Measurements from ENCODE around the gene OTOR.

Gene OTOR

GRCh38 chr20:16729565-16730460, 18.3 kb upstream of the OTOR start, which contains the start of gene SNRPB2:
TSS of gene SNRPB2 (plus strand) at chr20:16730026. CDS start at chr20:16731703, 1,677 bp downstream.
- Mint-ChIP-seq H3K4me3 (peak within 1 kb of the TSS; percentile 98), H3K27me3 (peaks cover 14% of the 10 kb centered on the region), H3K4me1 (peaks cover 49% of the 10 kb centered on the region), H3K36me3 (ENCODE audit: low read depth) (peaks cover 39% of the 10 kb centered on the region), H3K27ac (peak within 1 kb of the TSS; percentile 98), H3K9me3 (peaks cover 10% of the 10 kb centered on the region)
- ATAC-seq (peak; percentile 95), DNase-seq (peak; percentile 86)

- DNase-seq (no peak), ATAC-seq (peak; percentile 65)
- H3K36me3 Mint-ChIP-seq (ENCODE audit: low read depth), result peaks cover 58% of the 10 kb centered on the region
- H3K4me3 Mint-ChIP-seq, result peak overlapping the region; percentile 48
- peak overlapping the region; percentile 69 for H3K27ac Mint-ChIP-seq
- peaks cover 10% of the 10 kb centered on the region for H3K9me3 Mint-ChIP-seq
- H3K4me1 Mint-ChIP-seq, result peaks cover 60% of the 10 kb centered on the region
- H3K27me3 Mint-ChIP-seq, result peaks cover 8% of the 10 kb centered on the region
Measured at GRCh38 chr20:16732506-16733152, 15.5 kb upstream of the OTOR start.

DNA sequence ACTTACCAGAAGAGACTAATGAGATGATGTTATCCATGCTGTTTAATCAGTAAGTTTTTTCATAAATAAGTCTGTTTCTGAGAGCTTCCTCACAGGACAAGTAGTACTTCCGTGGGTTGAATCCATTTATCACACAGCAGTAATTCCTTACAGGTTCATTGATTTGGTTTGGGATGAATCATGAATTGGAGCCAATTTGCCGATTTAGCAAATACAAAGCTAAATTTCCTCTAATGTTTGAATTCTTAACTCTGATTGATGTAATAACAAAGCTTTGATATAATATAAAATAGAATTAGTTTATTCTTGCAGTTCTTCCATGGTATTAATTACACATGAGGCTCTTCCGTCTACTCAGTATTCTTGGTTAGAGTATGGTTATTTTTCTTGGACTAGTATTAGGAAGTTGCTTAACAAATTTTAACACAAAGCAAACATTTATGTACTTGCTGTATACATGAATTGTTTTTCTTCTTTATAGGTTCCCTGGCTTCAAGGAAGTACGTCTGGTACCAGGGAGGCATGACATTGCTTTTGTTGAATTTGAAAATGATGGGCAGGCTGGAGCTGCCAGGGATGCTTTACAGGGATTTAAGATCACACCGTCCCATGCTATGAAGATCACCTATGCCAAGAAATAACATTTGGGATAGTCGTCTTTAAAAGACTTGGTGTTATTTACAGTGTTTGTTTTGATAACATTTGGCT, 7.6 kb upstream of the OTOR start:
- no peak overlapping the region for H3K27ac Mint-ChIP-seq
- no peak for DNase-seq
- no peaks in the 10 kb centered on the region for H3K27me3 Mint-ChIP-seq
- peaks cover 39% of the 10 kb centered on the region for H3K36me3 Mint-ChIP-seq (ENCODE audit: low read depth)
- no peaks in the 10 kb centered on the region for H3K9me3 Mint-ChIP-seq
- peaks cover 6% of the 10 kb centered on the region for H3K4me1 Mint-ChIP-seq
- ATAC-seq, result no peak
- H3K4me3 Mint-ChIP-seq, result no peak overlapping the region

GRCh38 chr20:16744178-16744807, 3.9 kb upstream of the OTOR start:
- DNase-seq (no peak), ATAC-seq (no peak)
- Mint-ChIP-seq H3K9me3 (no peaks in the 10 kb centered on the region), H3K36me3 (ENCODE audit: low read depth) (peaks cover 22% of the 10 kb centered on the region), H3K4me3 (no peak overlapping the region), H3K4me1 (no peaks in the 10 kb centered on the region), H3K27ac (no peak overlapping the region), H3K27me3 (peaks cover 2% of the 10 kb centered on the region)

- DNase-seq (no peak), ATAC-seq (no peak)
- Mint-ChIP-seq H3K4me1 (no peaks in the 10 kb centered on the region), H3K4me3 (no peak overlapping the region), H3K36me3 (ENCODE audit: low read depth) (peaks cover 18% of the 10 kb centered on the region), H3K9me3 (no peaks in the 10 kb centered on the region), H3K27me3 (peaks cover 2% of the 10 kb centered on the region), H3K27ac (no peak overlapping the region)
Measured at GRCh38 chr20:16745204-16745603, 3.0 kb upstream of the OTOR start.

GRCh38 chr20:16747291-16747811, 807 bp upstream of the OTOR start:
- H3K4me3 Mint-ChIP-seq, result no peak overlapping the region
- ATAC-seq (no peak), DNase-seq (no peak)
- H3K9me3 Mint-ChIP-seq, result no peaks in the 10 kb centered on the region
- H3K4me1 Mint-ChIP-seq, result peaks cover 2% of the 10 kb centered on the region
- no peak overlapping the region for H3K27ac Mint-ChIP-seq
- H3K27me3 Mint-ChIP-seq, result peaks cover 2% of the 10 kb centered on the region
- peaks cover 4% of the 10 kb centered on the region for H3K36me3 Mint-ChIP-seq (ENCODE audit: low read depth)

GRCh38 chr20:16749573-16749972, 1.4 kb downstream of the OTOR start:
- Mint-ChIP-seq H3K27ac (no peak overlapping the region), H3K4me1 (peaks cover 2% of the 10 kb centered on the region), H3K9me3 (no peaks in the 10 kb centered on the region), H3K36me3 (ENCODE audit: low read depth) (no peaks in the 10 kb centered on the region), H3K4me3 (no peak overlapping the region), H3K27me3 (peaks cover 2% of the 10 kb centered on the region)
- DNase-seq (no peak), ATAC-seq (no peak)

DNA sequence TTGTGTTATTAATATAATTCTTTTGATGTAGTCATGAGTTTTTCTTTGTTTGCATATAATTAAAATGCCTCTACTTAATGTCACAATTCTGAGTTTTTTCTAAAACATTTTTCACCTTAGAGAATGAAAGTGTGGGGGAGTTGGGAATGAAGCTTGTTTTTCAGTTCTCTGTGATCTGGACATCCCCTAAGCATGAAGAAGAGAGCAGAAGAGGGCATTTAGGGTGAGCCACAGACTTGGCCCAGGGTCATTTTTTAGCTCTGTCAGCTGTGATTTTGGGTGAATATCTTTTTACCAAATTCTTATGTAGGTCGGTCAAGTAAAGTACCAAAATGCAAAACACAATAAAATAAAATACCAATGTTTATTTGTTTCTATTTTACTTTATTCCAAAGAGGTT, 3.9 kb downstream of the OTOR start:
- no peak overlapping the region for H3K4me3 Mint-ChIP-seq
- no peak for DNase-seq
- no peak overlapping the region for H3K27ac Mint-ChIP-seq

GRCh38 chr20:16752901-16753300, 4.7 kb downstream of the OTOR start:
- ATAC-seq, result no peak
- peaks cover 2% of the 10 kb centered on the region for H3K4me1 Mint-ChIP-seq
- H3K9me3 Mint-ChIP-seq, result peaks cover 6% of the 10 kb centered on the region
- no peak overlapping the region for H3K27ac Mint-ChIP-seq
- H3K27me3 Mint-ChIP-seq, result peaks cover 2% of the 10 kb centered on the region
- no peaks in the 10 kb centered on the region for H3K36me3 Mint-ChIP-seq (ENCODE audit: low read depth)
- no peak overlapping the region for H3K4me3 Mint-ChIP-seq
- DNase-seq, result no peak

More for the DNA sequence above, 3.9 kb downstream of the OTOR start:
- Mint-ChIP-seq H3K36me3 (ENCODE audit: low read depth) (no peaks in the 10 kb centered on the region), H3K9me3 (peaks cover 6% of the 10 kb centered on the region), H3K27me3 (no peaks in the 10 kb centered on the region), H3K4me1 (peaks cover 2% of the 10 kb centered on the region)
- ATAC-seq, result no peak

GRCh38 chr20:16758454-16759180, 10.5 kb downstream of the OTOR start:
- no peak overlapping the region for H3K4me3 Mint-ChIP-seq

DNA sequence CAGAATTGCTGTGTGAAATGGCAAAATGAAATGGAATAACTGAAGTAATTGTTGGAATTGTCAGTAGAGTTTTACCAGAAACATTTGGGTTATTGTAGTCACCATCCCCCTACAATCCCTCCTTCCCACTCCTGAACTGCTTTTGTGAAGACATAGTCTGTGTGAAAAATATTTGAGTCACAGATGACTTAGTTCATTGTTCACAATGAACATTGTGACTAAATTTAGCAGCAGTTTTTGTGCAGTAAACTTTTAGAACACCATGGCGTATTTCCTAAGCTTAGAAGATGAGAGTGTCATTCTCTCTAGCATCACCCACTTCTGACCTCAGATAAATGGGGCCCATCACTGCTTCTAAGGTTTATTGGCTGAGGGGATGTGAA, 11.0 kb downstream of the OTOR start:
- Mint-ChIP-seq H3K27me3 (peaks cover 5% of the 10 kb centered on the region), H3K9me3 (peaks cover 6% of the 10 kb centered on the region), H3K4me3 (no peak overlapping the region), H3K4me1 (peaks cover 5% of the 10 kb centered on the region), H3K36me3 (ENCODE audit: low read depth) (no peaks in the 10 kb centered on the region), H3K27ac (no peak overlapping the region)
- DNase-seq (no peak), ATAC-seq (no peak)

More at GRCh38 chr20:16758454-16759180, 10.5 kb downstream of the OTOR start:
- peaks cover 5% of the 10 kb centered on the region for H3K4me1 Mint-ChIP-seq
- H3K27me3 Mint-ChIP-seq, result peaks cover 5% of the 10 kb centered on the region
- no peaks in the 10 kb centered on the region for H3K36me3 Mint-ChIP-seq (ENCODE audit: low read depth)
- ATAC-seq, result no peak
- no peak for DNase-seq
- peaks cover 6% of the 10 kb centered on the region for H3K9me3 Mint-ChIP-seq
- no peak overlapping the region for H3K27ac Mint-ChIP-seq

DNA sequence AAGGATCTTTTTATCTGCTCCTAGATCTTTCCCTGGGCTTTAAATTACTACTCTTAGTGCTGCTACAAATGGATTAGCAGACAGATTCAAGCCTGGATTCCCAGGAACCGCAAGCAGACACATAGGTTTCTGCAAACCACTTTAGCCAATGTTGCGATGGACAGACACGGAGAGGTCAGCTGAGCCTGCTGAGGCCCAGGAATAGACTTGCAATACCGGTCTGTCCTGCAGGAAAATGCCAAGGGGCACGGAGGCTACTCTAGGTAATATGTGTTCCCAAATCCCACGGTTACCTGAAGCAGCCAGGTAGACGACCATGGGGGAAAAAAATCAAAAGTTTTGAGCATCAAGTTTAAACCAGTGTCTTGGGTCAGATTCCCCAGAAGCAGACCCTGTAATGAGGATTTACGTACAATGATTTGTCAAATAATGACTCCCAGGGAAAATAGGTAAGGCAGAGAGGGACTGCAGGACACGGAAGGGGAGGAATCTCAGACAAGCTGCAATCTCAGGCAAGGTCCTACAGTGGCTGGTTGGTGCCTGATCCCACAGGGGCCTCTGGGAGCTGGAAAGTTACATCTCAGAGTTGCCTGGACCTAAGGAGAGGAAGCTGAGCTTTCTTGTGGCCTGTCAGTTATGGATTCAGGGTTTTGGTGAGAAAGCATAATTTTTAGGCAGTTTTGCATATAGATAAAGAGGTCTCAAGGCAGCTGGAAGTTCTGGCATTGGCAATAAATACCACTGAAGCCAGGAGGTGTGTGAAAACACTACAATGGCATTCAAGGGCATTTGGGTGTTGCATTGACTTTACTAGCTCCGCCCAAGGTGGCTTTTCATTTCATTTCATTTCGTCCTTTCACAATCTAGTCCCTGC, 12.5 kb downstream of the OTOR start:
- Mint-ChIP-seq H3K9me3 (peaks cover 6% of the 10 kb centered on the region), H3K27ac (no peak overlapping the region), H3K4me3 (no peak overlapping the region), H3K36me3 (ENCODE audit: low read depth) (no peaks in the 10 kb centered on the region), H3K27me3 (peaks cover 5% of the 10 kb centered on the region), H3K4me1 (peaks cover 5% of the 10 kb centered on the region)
- no peak for DNase-seq
- no peak for ATAC-seq

- H3K36me3 Mint-ChIP-seq (ENCODE audit: low read depth), result no peaks in the 10 kb centered on the region
- no peak overlapping the region for H3K27ac Mint-ChIP-seq
- peak; percentile 54 for ATAC-seq
- H3K9me3 Mint-ChIP-seq, result peaks cover 2% of the 10 kb centered on the region
- peaks cover 5% of the 10 kb centered on the region for H3K4me1 Mint-ChIP-seq
- peaks cover 10% of the 10 kb centered on the region for H3K27me3 Mint-ChIP-seq
- DNase-seq, result peak; percentile 21
- H3K4me3 Mint-ChIP-seq, result no peak overlapping the region
Measured at GRCh38 chr20:16761305-16761829, 13.2 kb downstream of the OTOR start.
